ENCODE data around the gene E2F7. TPM values are rescaled to one million over a fixed set of nuclear protein-coding genes. Genes with fewer than 3 reads are reported as not detected.

Gene E2F7
- total and polyA plus RNA-seq, 2 of the 8 experiments (the other 6 are each of a cell fraction or from before 2014, with no cell fraction given) = 8.8 to 18.5 TPM

- Histone ChIP-seq H2BK5ac (ENCODE audit: low read depth, low read length) (no peak overlapping the region), H2AK5ac (ENCODE audit: low read depth, low read length) (no peak overlapping the region), H2BK120ac (replicated peaks; ENCODE audit: low read depth, low read length) (no peak overlapping the region), H2AFZ (ENCODE audit: low read length) (no peak overlapping the region), H3K4ac (replicated peaks; ENCODE audit: insufficient read length, low read depth, low read length) (no peak overlapping the region), H3K9ac (replicated peaks in 1 of 4; ENCODE audit: extremely low read depth in 1 of 4, low read depth in 3 of 4, low read length in 3 of 4) (no peak overlapping the region), H3K23ac (ENCODE audit: insufficient read length) (no peak overlapping the region), H3K36me3 (ENCODE audit: control insufficient read depth in 2 of 4, insufficient read depth in 4 of 4, low read length in 3 of 4) (no peaks in the 10 kb centered on the region), H2BK15ac (ENCODE audit: low read length) (no peak overlapping the region), H3K23me2 (ENCODE audit: low read depth, low read length) (peaks cover 3% of the 10 kb centered on the region; the same call in 1 of the 2 replicates), H4K91ac (replicated peaks; ENCODE audit: insufficient read length, low read length) (no peak overlapping the region), H3K4me3 (ENCODE audit: extremely low read depth in 1 of 4, insufficient read depth in 2 of 4, low read depth in 3 of 4, low read length in 4 of 4) (no peak overlapping the region), H3K9me3 (ENCODE audit: insufficient read depth in 2 of 2, low read depth in 1 of 2, low read length in 1 of 2) (no peaks in the 10 kb centered on the region), H3K56ac (replicated peaks; ENCODE audit: insufficient read length, low read depth, low read length) (no peak overlapping the region), H3K4me2 (ENCODE audit: insufficient read depth in 1 of 2, low read depth in 2 of 2, low read length in 2 of 2) (no peak overlapping the region), H3K27me3 (replicated peaks in 1 of 4; ENCODE audit: control insufficient read depth in 3 of 4, extremely low read depth in 1 of 4, insufficient read depth in 3 of 4, low read length in 3 of 4) (no peaks in the 10 kb centered on the region), H3K4me1 (replicated peaks in 1 of 4; ENCODE audit: control insufficient read depth in 3 of 4, insufficient read depth in 4 of 4, low read length in 3 of 4) (no peaks in the 10 kb centered on the region), H3K79me2 (ENCODE audit: control insufficient read depth in 1 of 2, insufficient read depth in 2 of 2, low read length in 2 of 2) (no peaks in the 10 kb centered on the region), H4K20me1 (replicated peaks in 1 of 2; ENCODE audit: control insufficient read depth in 1 of 2, insufficient read depth in 2 of 2, low read length in 2 of 2) (no peaks in the 10 kb centered on the region), H3K14ac (ENCODE audit: insufficient read length) (no peak overlapping the region), H4K8ac (ENCODE audit: extremely low read depth, insufficient read depth, low read length) (no peak overlapping the region), H4K5ac (ENCODE audit: insufficient read length, low read depth, low read length) (no peak overlapping the region), H3K79me1 (ENCODE audit: low read depth, low read length) (no peaks in the 10 kb centered on the region), H2BK12ac (ENCODE audit: low read depth, low read length) (no peak overlapping the region), H3K27ac (ENCODE audit: low read depth, low read length) (no peak overlapping the region), H2BK20ac (ENCODE audit: low read length) (no peak overlapping the region), H3K18ac (ENCODE audit: extremely low read depth, low read length) (no peak overlapping the region)
- TF ChIP-seq PHF8 (conservative IDR thresholded peaks at IDR 0.05; ENCODE audit: low read depth, low read length) = no peak
- no peak for TF ChIP-seq EGR1 (IDR thresholded peaks at IDR 0.05; ENCODE audit: borderline replicate concordance, low read depth, low read length)
- TF ChIP-seq BRCA1 (IDR thresholded peaks at IDR 0.05; ENCODE audit: low read depth, low read length) = no peak
- TF ChIP-seq SIX5 (IDR thresholded peaks at IDR 0.05; ENCODE audit: low read depth, low read length) = no peak
- TF ChIP-seq YY1 (IDR thresholded peaks at IDR 0.05; ENCODE audit: low read depth, low read length) = no peak
- no peak for TF ChIP-seq BACH1 (IDR thresholded peaks at IDR 0.05; ENCODE audit: low read length)
- no peak for TF ChIP-seq CTCF (IDR thresholded peaks at IDR 0.05; ENCODE audit: control extremely low read depth in 1 of 3, insufficient read depth in 1 of 3, low read depth in 1 of 3, low read length in 3 of 3)
- no peak for TF ChIP-seq RFX5 (IDR thresholded peaks at IDR 0.05; ENCODE audit: borderline replicate concordance, low read depth, low read length)
- TF ChIP-seq POU5F1 (IDR thresholded peaks at IDR 0.05; ENCODE audit: low read depth, low read length) = no peak
- TF ChIP-seq SUZ12 (IDR thresholded peaks at IDR 0.05; ENCODE audit: low read length) = no peak
- FAIRE-seq (no peak), DNase-seq (ENCODE audit: low read depth in 1 of 2, low spot score in 2 of 2) (no peak)
- ChIA-PET POLR2A (ENCODE audit: partially characterized antibody) (no interaction called here), CTCF (ENCODE audit: partially characterized antibody) (no interaction called here)
- WGBS, 2 experiments (ENCODE audit: extremely low coverage in 1 of 2, insufficient coverage in 1 of 2, insufficient read length in 1 of 2, insufficient replicate concordance in 2 of 2, low coverage in 1 of 2, low lambda C conversion rate in 2 of 2, missing lambda C conversion rate in 1 of 2) = 89% methylated on average over 3 of the region's 3 CpGs; no CpG with 5 or more reads in 1 of the 2 experiments
These were observed 5.0 kb upstream of the E2F7 start for GRCh38 chr12:77070382-77070781.

Measured in H1 (cell line).